Jurkat, Clone E6-1 (cell line): ENCODE measurements around the gene SYT1.

Source experiments
- DNase-seq: peaks from one replicate; pipeline ENCODE4 v3.0.0-alpha.2; 2011; ENCODE audit warnings: low read depth, low spot score
- H3K4me3 ChIP-seq: 2 replicates; pipeline ENCODE4 v1.5.1; 2011; ENCODE audit warnings: mild to moderate bottlenecking, low read length, control low read depth, moderate library complexity

The SYT1 gene

DNA sequence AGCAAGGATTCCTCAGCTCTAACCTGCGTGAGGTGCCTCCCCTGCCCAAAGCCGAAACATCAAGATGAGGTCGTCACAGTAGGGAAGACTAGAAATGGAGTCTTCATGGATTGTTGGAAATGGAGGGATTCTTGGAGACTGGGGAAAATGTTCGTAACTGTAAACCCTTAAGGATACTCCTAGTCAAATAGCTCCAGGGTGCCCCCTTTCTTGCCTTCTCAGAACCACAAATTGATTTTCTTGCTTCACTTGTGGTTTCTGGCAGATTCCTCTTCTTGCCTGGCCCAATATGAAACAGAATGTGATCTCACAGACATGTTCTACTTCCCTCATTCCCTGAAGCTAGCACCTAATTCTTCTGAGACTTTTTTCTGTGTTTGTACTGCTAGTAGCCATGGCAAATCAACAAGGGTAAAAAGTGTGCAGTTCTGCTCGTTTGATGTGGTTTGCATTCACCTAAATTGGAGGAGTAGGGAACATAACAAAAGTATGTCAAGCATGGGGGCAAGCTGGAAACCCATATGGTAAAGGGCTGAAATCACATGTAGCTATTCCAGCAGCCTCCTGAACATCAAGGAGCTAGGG, 494.2 kb downstream of the SYT1 start:
- DNase-seq = peak; percentile 26
- no peak overlapping the region for H3K4me3 ChIP-seq

DNA sequence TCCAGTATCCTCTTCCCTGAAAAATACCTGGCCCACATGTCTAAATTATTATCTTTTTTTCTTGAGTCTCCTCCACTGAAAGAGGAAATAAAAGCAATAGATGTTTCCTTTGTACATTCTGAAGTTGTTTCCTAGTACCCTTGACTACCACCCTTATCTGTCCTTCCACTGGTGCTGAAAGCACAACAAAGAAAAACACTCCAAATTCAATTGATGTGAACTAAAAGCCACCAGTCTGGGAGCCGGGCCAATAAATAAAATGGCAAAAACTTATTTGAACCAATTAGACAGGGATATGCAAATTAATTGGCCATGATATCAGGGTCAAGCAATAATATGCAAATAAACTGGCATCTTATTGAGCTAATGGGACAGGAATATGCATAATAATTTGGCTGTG, 495.7 kb downstream of the SYT1 start:
- H3K4me3 ChIP-seq = no peak overlapping the region
- DNase-seq = no peak

DNA sequence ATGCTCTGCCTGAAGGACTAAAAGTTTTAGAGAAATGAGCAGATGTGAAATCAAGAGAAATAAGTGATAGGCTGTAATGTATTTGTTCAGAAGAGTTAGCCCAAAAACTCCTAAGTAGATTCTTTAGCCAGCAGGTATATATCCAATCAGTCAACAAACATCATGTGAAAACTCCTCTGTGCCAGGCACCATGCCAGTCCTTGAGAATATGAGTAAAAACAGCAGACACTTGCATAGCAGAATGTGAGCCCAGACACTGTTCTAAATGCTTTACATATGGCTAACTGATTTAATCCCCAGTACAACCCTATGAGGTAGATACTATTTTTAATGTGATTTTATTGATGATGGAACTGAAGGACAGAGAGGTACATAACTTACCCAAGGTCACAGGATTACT, 496.4 kb downstream of the SYT1 start:
- no peak for DNase-seq
- H3K4me3 ChIP-seq = no peak overlapping the region

DNA sequence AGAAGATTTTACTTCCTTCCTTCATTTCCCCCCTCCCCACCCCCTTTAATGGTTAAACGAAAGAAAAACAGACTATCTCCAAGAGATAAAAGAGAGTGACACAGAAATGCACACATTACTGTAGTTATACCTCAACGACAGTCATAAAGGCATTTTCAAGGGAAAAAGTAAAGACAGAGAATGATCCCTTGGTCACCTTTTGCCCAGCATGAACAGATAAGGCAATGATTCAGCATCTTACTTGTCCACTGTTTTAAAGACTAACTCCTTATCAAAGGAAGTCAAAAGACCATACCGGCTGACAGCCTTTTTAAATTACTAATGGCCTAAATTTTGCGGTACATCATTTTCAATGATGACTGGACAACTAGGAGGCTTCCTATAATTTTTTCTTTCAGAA, 499.6 kb downstream of the SYT1 start:
- no peak for DNase-seq

DNA sequence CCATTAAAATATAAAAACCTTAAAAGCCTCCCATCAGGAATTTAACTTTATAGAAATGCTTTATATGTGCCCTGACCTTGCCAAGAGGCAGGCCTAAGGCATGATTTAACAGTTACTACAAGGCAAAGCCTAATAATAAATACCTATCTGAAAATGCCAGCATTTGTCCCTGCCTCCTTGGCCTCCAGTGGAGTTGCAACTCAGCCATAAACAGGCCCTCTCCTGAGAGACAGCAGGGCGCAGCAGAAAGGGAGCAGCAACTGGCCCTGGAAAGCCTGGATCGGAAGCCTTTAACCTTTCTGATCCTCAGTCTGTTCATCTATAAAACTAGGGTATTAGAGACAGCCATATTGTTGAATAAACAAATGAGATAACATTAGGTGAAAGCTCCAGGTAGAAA, 501.8 kb downstream of the SYT1 start:
- no peak for DNase-seq

More for the DNA sequence above, 499.6 kb downstream of the SYT1 start:
- no peak overlapping the region for H3K4me3 ChIP-seq

DNA sequence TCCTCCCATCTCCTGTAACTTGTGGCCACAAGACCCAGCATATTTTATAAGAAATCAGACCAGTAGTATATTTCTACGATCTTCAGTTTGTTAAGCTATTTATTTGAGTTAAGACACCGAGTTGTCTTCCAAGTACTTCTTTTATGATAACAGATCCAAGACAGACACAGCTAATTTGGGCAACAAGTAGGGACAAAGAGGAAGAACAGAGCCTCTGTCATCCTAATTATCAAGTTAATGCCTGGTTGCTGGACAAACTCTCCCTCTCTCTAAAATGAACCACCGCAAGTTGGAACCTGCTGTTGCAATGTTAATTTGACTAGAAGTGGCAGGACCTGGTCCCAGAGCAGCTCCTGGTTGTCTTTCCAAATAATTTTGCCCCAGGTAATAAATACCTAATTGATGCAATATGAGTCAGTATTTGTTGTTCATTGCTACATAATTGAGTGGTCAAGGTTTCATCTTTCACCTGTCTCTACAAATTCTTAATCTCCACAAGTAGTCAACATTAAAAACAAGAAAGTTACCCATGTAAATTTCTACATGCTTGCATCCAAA, 502.5 kb downstream of the SYT1 start:
- DNase-seq = no peak
- no peak overlapping the region for H3K4me3 ChIP-seq

More for the DNA sequence above, 501.8 kb downstream of the SYT1 start:
- no peak overlapping the region for H3K4me3 ChIP-seq

DNA sequence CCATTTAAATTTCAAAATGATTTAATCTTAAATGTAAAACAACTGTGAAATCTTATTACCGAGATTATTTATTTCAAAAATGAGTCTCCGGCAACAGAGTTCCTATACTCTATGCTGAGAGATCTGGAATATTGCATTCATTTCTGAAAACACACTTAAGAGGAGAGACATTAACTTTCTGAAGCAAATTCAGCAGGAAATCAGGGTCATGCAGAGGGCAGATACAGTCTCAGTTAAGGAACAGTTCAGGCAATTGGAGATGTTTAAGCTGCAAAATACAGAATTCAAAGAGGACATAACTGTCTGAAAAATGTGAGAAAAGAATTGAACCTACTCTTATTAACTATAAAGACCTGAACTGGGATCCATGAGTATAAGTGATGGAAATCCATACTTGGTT, 505.4 kb downstream of the SYT1 start:
- no peak for DNase-seq
- H3K4me3 ChIP-seq = no peak overlapping the region

DNA sequence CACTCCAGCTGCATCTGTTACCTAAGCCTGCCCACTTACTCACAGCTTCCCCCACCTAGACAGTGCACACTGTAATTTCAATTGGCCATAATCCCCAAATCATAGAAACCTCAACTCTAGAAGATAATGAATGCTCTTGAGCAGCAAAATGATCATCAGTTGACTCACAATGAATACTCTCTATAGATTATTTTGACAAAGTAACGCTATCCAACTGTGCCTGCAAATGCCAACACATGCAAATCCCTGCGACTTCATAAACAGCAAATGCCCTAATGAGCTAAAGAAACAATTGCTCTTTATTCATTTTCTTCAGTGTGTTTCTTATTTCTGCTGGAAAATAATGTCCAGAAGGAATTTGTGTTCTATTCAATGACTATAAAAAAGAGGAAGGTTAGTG, 506.7 kb downstream of the SYT1 start:
- DNase-seq = no peak
- no peak overlapping the region for H3K4me3 ChIP-seq

DNA sequence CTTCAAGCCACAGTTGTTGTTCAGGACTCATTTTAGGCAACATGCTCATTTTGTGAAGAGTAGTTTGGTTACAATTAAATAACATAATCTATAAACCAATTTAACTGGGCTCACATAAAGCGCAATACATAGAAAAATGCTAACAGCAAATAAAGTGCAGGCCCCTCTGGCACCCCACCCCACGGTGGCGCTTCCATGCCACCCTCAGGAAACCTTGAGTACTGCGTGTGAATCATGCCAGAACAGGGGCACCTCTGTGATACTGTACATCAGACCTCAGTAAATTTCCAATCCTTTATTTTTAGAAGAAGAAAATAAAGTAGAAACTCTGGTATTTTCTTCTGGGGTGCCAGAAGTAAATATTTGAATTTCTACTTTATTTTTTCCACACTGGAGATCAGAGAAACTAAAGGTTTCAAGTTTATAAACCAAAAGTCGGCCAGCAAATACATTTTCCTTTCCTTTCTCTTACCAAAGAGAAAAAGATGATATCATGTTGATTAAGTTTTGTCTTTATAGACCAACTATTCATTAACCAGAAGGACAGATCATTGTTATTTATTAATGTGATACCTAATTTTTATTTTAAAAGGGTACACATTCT, 509.4 kb downstream of the SYT1 start:
- H3K4me3 ChIP-seq = no peak overlapping the region
- no peak for DNase-seq

DNA sequence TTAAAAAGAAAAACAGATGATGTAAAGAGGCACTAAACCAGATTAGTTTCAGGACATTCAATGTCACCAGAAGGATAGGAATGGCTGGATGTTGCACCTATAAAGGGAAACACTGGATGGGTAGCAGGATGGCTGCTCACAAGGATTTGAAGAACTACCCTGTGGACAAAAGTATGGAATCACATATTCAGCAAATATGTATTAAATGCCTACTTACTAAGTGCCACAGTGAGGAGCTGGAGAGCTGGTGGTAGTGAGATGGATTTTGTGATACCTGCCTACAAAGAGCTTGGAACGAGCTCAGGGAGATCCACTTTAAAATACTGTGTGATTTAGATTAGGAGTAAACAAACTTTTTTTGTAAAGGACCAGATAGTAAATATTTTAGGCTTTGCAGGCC, 510.0 kb downstream of the SYT1 start:
- no peak overlapping the region for H3K4me3 ChIP-seq
- DNase-seq = no peak

DNA sequence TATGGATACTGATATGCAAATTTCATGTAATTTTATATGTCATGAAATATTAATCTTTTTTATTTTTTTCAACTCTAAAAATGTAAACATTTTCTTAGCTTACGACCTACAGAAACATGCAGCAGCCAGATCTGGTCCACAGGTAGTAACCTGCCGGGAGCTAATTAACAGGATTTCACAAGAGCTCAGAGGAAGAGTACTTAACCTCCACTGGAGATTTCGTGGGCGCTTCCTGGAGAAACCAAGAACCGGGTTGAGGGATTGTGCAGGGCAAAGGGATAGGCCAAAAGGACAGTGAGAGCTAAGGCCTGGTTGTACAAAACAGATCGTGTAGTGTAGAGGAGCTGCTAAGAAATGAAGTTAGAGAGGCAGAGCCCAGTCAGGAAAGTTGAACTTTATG, 510.5 kb downstream of the SYT1 start:
- H3K4me3 ChIP-seq = no peak overlapping the region
- no peak for DNase-seq

DNA sequence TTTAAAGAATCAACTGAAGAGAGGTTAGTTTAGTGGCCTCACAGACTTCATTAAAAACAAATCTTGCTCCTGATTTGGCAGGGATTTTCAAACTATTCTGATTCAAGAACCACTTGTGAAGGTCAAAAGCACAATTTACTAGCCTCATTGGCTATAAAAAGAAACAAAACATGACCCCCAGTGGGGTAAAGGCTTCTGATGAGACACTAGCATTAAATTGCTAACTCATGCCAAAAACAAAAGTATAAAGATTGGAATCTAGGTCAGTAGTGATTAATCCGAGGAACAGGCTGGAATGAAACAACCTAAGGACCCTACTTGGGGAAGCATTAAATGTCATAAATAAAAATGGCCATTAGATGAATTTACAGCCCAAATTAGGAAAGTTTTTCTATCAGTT, 513.9 kb downstream of the SYT1 start:
- H3K4me3 ChIP-seq = no peak overlapping the region
- no peak for DNase-seq

DNA sequence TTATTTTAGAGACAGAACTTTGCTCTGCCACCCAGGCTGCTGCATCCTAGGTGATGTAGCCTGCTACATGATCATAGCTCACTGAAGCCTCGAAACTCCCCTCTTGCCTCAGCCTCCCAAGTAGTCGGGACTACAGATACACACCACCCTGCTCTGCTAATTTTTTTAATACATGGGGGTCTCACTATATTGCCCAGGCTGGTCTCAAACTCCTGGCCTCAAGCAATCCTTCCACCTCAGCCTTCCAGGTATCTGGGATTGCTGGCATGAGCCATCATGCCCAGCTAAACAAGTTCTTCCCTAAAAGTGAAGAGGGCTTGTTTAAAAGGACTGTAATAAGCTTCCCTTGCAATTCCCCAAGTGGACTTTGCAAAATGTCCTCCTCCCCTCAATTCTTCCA, 515.8 kb downstream of the SYT1 start:
- no peak for DNase-seq
- no peak overlapping the region for H3K4me3 ChIP-seq

DNA sequence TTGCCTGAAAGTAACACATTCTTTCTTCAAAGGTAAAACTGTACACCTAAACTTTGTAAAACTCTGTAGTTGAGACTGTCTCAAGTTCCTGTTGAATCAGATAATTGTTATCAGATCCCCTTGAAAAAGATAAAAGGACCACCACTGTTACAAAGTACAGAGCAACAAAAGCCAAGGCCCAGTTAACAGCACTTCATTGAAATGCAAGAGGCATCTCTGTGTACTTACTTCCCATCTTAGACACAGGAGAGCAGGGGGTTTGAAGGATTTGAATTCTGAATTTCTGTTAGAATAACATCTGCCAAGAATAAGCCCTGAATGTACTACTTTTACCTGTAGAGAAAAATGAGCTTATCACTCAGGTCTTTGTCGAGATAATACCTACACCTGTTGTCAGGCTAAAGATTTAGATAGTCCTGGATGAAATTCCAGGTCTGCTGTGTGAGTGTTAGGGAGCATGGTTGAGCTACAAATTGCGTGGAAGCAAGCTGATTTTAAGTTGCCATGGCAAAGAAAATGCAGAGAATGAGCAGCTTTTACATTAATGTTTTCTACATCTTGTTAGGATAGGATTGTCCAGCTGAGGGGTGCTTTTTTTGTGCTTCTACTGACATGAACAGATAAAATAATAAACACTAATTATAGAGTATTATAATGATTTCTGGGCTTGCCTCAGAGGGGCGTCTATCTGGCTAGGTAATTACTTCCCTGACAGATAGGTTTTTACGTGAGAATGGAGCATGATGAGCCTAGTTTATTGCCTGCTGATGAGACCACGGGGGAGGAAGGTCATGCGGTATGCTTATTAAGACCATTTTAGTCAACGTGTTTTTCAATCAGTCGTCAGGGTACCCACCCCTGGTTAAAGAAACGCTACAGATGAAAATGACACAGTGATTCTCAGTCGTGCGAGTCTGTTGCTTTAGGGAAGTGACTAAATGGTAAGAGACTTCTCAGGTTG, 517.0 kb downstream of the SYT1 start:
- no peak for DNase-seq

DNA sequence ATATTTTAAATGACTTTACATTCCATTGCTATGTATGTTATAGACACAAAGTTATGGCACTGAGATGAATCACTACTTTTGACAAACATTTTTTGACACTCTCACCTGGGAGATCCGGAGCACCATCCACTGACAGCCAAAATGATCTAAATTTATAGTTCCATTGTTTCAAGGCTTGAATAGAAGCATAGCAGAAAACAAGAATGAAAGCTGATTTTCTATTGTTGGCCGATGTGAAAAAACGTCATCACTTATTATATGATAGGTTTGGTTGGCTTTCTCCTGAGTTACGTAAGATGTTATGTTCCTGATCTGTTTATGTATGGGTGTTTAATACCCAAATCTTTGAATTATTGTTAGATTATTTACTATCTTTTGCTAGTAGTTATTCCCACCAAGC, 520.0 kb downstream of the SYT1 start:
- DNase-seq = no peak
- no peak overlapping the region for H3K4me3 ChIP-seq

More for the DNA sequence above, 517.0 kb downstream of the SYT1 start:
- H3K4me3 ChIP-seq = no peak overlapping the region

DNA sequence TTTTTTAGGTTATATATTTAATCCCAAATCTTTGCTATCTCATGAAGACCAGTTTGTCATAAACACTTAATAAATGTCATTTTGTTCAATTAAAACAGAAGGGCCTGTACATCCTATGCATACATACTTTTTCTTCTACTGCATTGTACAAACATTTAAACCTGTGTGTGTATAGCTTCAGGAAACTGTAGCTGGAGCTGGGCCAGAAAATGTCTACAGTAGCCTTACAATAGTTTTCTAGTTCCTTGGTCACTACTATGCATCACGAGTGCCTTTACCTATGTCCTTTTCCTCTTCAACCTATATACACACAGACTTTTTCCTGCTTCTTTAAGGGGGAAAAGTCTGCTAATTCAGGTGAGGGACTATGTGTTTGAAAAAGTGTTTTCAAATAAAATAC, 523.4 kb downstream of the SYT1 start:
- no peak overlapping the region for H3K4me3 ChIP-seq
- no peak for DNase-seq

DNA sequence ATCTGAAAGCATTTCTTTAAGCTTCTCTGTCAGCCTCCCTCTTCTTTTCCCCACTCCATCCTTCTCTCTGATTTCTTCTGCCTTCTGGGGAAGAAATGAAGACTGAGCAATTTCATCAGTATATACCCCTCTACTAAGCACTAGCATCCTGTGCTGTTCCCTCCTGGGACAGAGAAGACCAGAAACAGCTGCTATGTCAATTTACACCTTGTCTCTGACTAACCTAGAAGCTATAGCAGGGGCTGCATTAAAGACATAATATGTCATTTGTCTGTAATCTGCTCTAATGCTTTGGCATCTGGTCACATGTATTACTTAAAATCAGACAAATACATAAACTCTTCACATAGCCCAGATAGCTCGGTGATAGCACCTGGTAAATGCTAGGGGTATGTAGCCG, 529.3 kb downstream of the SYT1 start:
- no peak for DNase-seq
- no peak overlapping the region for H3K4me3 ChIP-seq

DNA sequence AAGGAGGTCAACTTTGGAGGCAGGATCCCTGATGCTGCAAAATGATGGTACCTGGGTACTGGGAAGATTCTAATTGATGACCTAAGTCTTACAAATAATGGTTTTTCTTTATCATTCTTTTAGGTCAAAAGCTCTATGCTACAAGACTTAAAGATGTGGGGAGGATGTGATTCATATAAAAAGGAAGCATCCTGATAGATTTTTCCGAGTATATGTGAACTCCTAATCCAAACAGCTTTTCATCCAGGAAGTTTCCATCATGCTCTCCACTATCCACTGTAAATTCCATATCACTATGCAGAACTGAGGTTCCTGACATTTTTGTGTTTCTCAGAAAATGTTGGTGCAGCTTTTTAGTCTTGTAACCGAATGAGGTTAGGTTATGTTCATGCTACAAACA, 533.0 kb downstream of the SYT1 start:
- no peak for DNase-seq
- H3K4me3 ChIP-seq = no peak overlapping the region

DNA sequence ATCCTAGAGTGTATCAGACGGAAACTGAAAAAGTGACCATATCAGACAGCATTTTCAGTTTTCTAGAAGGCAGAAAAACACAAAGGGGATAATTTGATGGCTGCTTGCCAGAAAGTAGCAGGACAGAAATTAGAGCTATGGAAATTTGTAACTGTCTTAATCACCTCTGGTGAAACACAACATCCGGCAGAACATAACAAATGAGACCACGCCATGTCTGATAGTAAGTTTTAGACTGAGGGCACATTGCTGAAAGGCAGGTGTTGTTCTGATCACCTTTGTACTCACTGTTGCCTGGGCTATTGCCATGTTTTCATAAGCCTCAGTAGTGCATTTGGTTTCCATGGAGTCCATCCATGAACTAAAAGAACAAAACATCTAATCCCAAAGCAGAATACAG, 535.9 kb downstream of the SYT1 start:
- H3K4me3 ChIP-seq = no peak overlapping the region

DNA sequence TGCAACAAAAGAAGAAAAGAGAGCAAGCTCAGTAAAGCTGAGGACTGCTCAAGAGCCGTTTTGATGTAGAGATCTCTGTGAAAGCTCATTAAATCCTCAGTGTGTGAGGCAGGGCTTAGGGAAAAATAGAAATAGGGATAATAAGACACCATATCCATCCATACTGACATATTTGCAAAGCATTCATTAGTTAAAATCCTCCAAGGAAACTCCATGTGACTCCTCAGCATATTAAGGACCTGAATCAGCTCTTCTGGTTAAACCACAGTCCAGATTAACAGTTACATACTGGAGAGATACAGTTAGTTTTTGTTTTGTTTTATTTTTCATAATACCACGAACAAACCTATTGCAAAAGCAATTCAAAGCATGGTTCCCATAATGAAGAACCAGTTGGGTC, 538.0 kb downstream of the SYT1 start:
- no peak for DNase-seq
- H3K4me3 ChIP-seq = no peak overlapping the region

More for the DNA sequence above, 535.9 kb downstream of the SYT1 start:
- DNase-seq = no peak
